OCI-LY7 (cell line): ENCODE results near the gene KLF13. TPM values are rescaled to one million over a fixed set of nuclear protein-coding genes. Genes with fewer than 3 reads are reported as not detected.

Experiments used
- BruUV-seq: library from RNA; stranded (reverse); fragments of 400-500 nt; replicated peaks from 2 replicates; lab custom pipeline; 2021; lab: Mats Ljungman, UMichigan
- CTCF ChIA-PET: fragments of 300-600 bp; sonication (Branson Sonifier 250); formaldehyde crosslinking; loops from one replicate; lab custom pipeline; 2022; ENCODE audit warnings: antibody characterized with exemption; ENCODE audit not compliant: unreplicated experiment; lab: Charles Lee
- POLR2A ChIA-PET: fragments of 300-600 bp; sonication (Branson Sonifier 250); formaldehyde crosslinking; loops from one replicate; lab custom pipeline; 2022; ENCODE audit warnings: antibody characterized with exemption; lab: Charles Lee
- DNase-seq: peaks from one replicate; pipeline ENCODE4 v3.0.0-alpha.2; 2015; ENCODE audit warnings: low spot score
- H2AFZ ChIP-seq: fragments of 200-600 bp; sonication (generic), shearing (Covaris generic); 2 replicates; pipeline ENCODE4 v1.6.1; 2014; ENCODE audit warnings: mild to moderate bottlenecking, antibody characterized with exemption, low read length, moderate library complexity
- H3K27ac ChIP-seq: fragments of 200-600 bp; sonication (generic); 2 replicates; pipeline ENCODE4 v1.5.1; 2014; ENCODE audit warnings: mixed run types, low read depth, mild to moderate bottlenecking, moderate library complexity, low read length, inconsistent platforms; ENCODE audit not compliant: poor library complexity, severe bottlenecking
- H3K36me3 ChIP-seq: fragments of 200-600 bp; sonication (generic); 2 replicates; pipeline ENCODE4 v1.6.1; 2014; ENCODE audit warnings: mild to moderate bottlenecking, antibody characterized with exemption, low read length, moderate library complexity, mixed read lengths; ENCODE audit not compliant: insufficient read depth
- H3K4me1 ChIP-seq: fragments of 200-600 bp; sonication (generic); 2 replicates; pipeline ENCODE4 v1.5.1; 2014; ENCODE audit warnings: mild to moderate bottlenecking, low read length; ENCODE audit not compliant: insufficient read depth, poor library complexity, severe bottlenecking
- H3K4me2 ChIP-seq: fragments of 200-600 bp; sonication (generic); 2 replicates; pipeline ENCODE4 v1.6.1; 2014; ENCODE audit warnings: mild to moderate bottlenecking, low read length
- H3K4me3 ChIP-seq: fragments of 200-600 bp; sonication (generic); 2 replicates; pipeline ENCODE4 v1.5.1; 2014; ENCODE audit warnings: mild to moderate bottlenecking, low read depth, low read length; ENCODE audit not compliant: poor library complexity, severe bottlenecking
- H3K79me2 ChIP-seq: fragments of 200-600 bp; sonication (generic); 2 replicates; pipeline ENCODE4 v1.6.1; 2016; ENCODE audit warnings: low read depth, mild to moderate bottlenecking, low read length, moderate library complexity, mixed read lengths; ENCODE audit not compliant: insufficient read depth
- H3K9me2 ChIP-seq: fragments of 200-600 bp; sonication (generic); 2 replicates; pipeline ENCODE4 v1.6.1; 2016; ENCODE audit warnings: mild to moderate bottlenecking, low read length, mixed read lengths; ENCODE audit not compliant: insufficient read depth
- H3K9me3 ChIP-seq: fragments of 200-600 bp; sonication (generic); 2 replicates; pipeline ENCODE4 v1.6.1; 2014; ENCODE audit warnings: mild to moderate bottlenecking, mixed run types, low read length, mixed read lengths
- H4K20me1 ChIP-seq: fragments of 200-600 bp; sonication (generic); 2 replicates; pipeline ENCODE4 v1.6.1; 2014; ENCODE audit warnings: mild to moderate bottlenecking, antibody characterized with exemption, low read length, moderate library complexity, mixed read lengths; ENCODE audit not compliant: insufficient read depth
- EZH2phosphoT487 ChIP-seq: fragments of 200-600 bp; sonication (generic); IDR thresholded peaks from 2 replicates; pipeline ENCODE4 v1.6.1; 2018; ENCODE audit warnings: low read depth, borderline replicate concordance, mild to moderate bottlenecking, mixed run types, antibody characterized with exemption, low read length, moderate library complexity, mixed read lengths
- intact Hi-C: fragments of 100-400 bp; cut with micrococcal nuclease; formaldehyde crosslinking; loops from one replicate; pipeline ENCODE4 v1.10.0; 2022; ENCODE audit not compliant: unreplicated experiment
- total RNA-seq, 2 experiments: library from RNA; depleted of rRNA in 1 of 2; stranded (reverse); fragments of >200 nt in 1 of 2; shearing (Covaris generic) in 1 of 2; gene quantifications; 2 replicates each; pipeline ENCODE4 v1.2.3, GENCODE V29; 2014 to 2022
- TF ChIP-seq, protein P1 (sequence below): fragments of 200-600 bp; sonication (generic); conservative IDR thresholded peaks from 2 replicates; pipeline ENCODE4 v1.5.1; 2014; ENCODE audit warnings: mild to moderate bottlenecking, antibody characterized with exemption, low read length, moderate library complexity, mixed read lengths

KLF13 gene
- total RNA-seq, 2 experiments from 2014 or later, result 63.2 to 64.6 TPM

DNA sequence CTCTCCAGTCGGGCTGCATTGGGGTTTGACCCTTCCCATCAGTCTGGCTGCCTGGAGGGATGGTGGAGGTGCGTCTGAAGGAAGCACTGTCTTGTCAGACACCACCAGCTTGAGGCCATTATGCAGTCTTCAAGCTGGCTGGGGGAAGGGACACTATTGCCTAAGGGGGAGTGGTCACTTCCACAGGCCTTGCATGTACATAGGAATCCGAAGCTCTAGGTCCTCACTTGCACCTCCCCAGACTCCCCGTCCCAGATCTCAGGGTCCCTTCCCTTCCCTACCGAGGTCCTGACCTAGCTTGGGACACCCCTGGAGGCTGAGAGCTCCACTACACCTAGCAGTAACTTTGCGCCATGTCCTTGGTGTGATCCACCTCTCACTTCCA is 48.6 kb upstream of the KLF13 start:
- no peaks in the 10 kb centered on the region for H3K36me3 ChIP-seq
- H4K20me1 ChIP-seq, result no peaks in the 10 kb centered on the region
- ChIA-PET POLR2A (interaction anchor here (0.7 to 1.2 kb wide), 2 partner anchors 9 to 10 kb away, joined by 3 to 5 read pairs; no protein-coding TSS in a partner anchor), CTCF (interaction anchor here (0.9 kb wide), 1 partner anchor 14 kb away, joined by 3 read pairs; no protein-coding TSS in a partner anchor)
- TF ChIP-seq, protein P1, sequence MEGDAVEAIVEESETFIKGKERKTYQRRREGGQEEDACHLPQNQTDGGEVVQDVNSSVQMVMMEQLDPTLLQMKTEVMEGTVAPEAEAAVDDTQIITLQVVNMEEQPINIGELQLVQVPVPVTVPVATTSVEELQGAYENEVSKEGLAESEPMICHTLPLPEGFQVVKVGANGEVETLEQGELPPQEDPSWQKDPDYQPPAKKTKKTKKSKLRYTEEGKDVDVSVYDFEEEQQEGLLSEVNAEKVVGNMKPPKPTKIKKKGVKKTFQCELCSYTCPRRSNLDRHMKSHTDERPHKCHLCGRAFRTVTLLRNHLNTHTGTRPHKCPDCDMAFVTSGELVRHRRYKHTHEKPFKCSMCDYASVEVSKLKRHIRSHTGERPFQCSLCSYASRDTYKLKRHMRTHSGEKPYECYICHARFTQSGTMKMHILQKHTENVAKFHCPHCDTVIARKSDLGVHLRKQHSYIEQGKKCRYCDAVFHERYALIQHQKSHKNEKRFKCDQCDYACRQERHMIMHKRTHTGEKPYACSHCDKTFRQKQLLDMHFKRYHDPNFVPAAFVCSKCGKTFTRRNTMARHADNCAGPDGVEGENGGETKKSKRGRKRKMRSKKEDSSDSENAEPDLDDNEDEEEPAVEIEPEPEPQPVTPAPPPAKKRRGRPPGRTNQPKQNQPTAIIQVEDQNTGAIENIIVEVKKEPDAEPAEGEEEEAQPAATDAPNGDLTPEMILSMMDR, result no peak
- no peak for TF ChIP-seq EZH2phosphoT487
- BruUV-seq, result no TSS peak
- no peak overlapping the region for H3K27ac ChIP-seq
- no peak overlapping the region for H3K4me3 ChIP-seq
- no peaks in the 10 kb centered on the region for H3K79me2 ChIP-seq
- H2AFZ ChIP-seq, result no peak overlapping the region
- no peak overlapping the region for H3K4me2 ChIP-seq
- H3K4me1 ChIP-seq, result peaks cover 22% of the 10 kb centered on the region
- no peaks in the 10 kb centered on the region for H3K9me2 ChIP-seq
- no peaks in the 10 kb centered on the region for H3K9me3 ChIP-seq
- intact Hi-C loops, result no loop called here
- DNase-seq, result no peak

DNA sequence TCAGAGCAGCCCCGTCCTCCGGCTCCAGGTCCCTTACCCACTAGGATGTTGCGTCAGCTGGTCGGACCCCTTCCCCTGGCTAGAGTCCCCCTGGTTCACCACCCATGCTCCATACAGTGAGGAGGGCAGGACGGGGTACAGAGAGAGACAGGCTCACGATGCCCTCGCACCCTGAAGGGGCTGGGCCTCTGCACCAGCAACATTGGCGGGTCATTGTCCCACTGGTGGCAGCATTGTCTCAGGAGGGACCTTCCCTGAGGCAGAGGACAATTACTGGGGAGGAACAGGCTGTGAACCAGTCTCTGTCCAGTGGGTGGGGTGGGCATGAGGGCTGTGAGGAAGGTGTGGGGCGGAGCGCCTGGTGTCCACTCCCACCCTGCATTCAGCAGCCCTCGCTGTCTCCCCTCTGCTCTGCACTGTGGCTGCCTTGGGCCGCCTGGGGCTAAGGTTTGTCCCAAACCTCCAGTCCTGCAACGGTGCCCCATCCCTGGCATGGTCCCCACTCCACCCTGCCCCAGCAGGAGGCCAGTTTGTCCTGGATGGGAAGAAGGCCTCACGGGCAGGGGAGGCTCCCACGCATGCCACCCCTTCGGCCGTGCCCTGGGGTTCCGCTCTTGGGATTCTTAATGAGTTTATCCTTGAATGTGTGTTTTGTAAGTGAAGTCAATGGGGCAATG is 48.0 kb upstream of the KLF13 start:
- intact Hi-C loops, result no loop called here
- Histone ChIP-seq H3K4me1 (peaks cover 16% of the 10 kb centered on the region), H3K4me3 (no peak overlapping the region), H3K4me2 (no peak overlapping the region), H3K9me3 (no peaks in the 10 kb centered on the region), H4K20me1 (no peaks in the 10 kb centered on the region), H2AFZ (peak overlapping the region; percentile 62), H3K9me2 (no peaks in the 10 kb centered on the region), H3K27ac (no peak overlapping the region), H3K36me3 (no peaks in the 10 kb centered on the region), H3K79me2 (no peaks in the 10 kb centered on the region)
- ChIA-PET POLR2A (interaction anchor here (1.2 kb wide), 1 partner anchor 11 kb away, joined by 5 read pairs; no protein-coding TSS in a partner anchor), CTCF (interaction anchor here (0.9 kb wide), 1 partner anchor 15 kb away, joined by 3 read pairs; no protein-coding TSS in a partner anchor)
- BruUV-seq, result no TSS peak
- DNase-seq, result no peak
- TF ChIP-seq EZH2phosphoT487, result no peak
- TF ChIP-seq, protein P1, result no peak
